Measurements from ENCODE around the gene CCNY.

The CCNY gene

GRCh38 chr10:35452171-35452570, 115.9 kb downstream of the CCNY start:
- peaks cover 2% of the 10 kb centered on the region for H3K9me3 Mint-ChIP-seq
- DNase-seq (ENCODE audit: low spot score in 2 of 2) (no peak), ATAC-seq (ENCODE audit: low read depth) (no peak)
- H3K27me3 Mint-ChIP-seq = no peaks in the 10 kb centered on the region
- no peak overlapping the region for H3K27ac Mint-ChIP-seq
- no peak overlapping the region for H3K4me3 Mint-ChIP-seq
- peaks cover 7% of the 10 kb centered on the region for H3K36me3 Mint-ChIP-seq
- H3K4me1 Mint-ChIP-seq = peaks cover 47% of the 10 kb centered on the region

- no peak for ATAC-seq (ENCODE audit: low read depth)
- no peak overlapping the region for H3K27ac Mint-ChIP-seq
- H3K9me3 Mint-ChIP-seq = peaks cover 2% of the 10 kb centered on the region
- H3K36me3 Mint-ChIP-seq = peaks cover 8% of the 10 kb centered on the region
- H3K4me1 Mint-ChIP-seq = peaks cover 46% of the 10 kb centered on the region
- no peak for DNase-seq (ENCODE audit: low spot score in 2 of 2)
- no peak overlapping the region for H3K4me3 Mint-ChIP-seq
- no peaks in the 10 kb centered on the region for H3K27me3 Mint-ChIP-seq
Observed at GRCh38 chr10:35452847-35453246, 116.5 kb downstream of the CCNY start.

GRCh38 chr10:35453855-35454532, 117.7 kb downstream of the CCNY start:
- Mint-ChIP-seq H3K9me3 (peaks cover under 1% of the 10 kb centered on the region), H3K4me1 (peaks cover 40% of the 10 kb centered on the region), H3K36me3 (peaks cover 8% of the 10 kb centered on the region), H3K27ac (no peak overlapping the region), H3K4me3 (no peak overlapping the region), H3K27me3 (no peaks in the 10 kb centered on the region)
- DNase-seq (ENCODE audit: low spot score in 2 of 2) = no peak
- ATAC-seq (ENCODE audit: low read depth) = no peak

GRCh38 chr10:35456153-35456720, 119.9 kb downstream of the CCNY start:
- Mint-ChIP-seq H3K4me3 (no peak overlapping the region), H3K36me3 (peaks cover 8% of the 10 kb centered on the region), H3K27me3 (no peaks in the 10 kb centered on the region), H3K9me3 (no peaks in the 10 kb centered on the region), H3K4me1 (peaks cover 37% of the 10 kb centered on the region), H3K27ac (peak overlapping the region; percentile 53)
- DNase-seq (ENCODE audit: low spot score in 2 of 2) (no peak), ATAC-seq (ENCODE audit: low read depth) (no peak)

- Mint-ChIP-seq H3K27me3 (no peaks in the 10 kb centered on the region), H3K9me3 (no peaks in the 10 kb centered on the region), H3K36me3 (peaks cover 8% of the 10 kb centered on the region), H3K4me3 (no peak overlapping the region), H3K27ac (no peak overlapping the region), H3K4me1 (peaks cover 36% of the 10 kb centered on the region)
- DNase-seq (ENCODE audit: low spot score in 2 of 2) (no peak), ATAC-seq (ENCODE audit: low read depth) (no peak)
Observed at GRCh38 chr10:35456784-35457183, 120.5 kb downstream of the CCNY start.

GRCh38 chr10:35458500-35459448, 122.5 kb downstream of the CCNY start:
- Mint-ChIP-seq H3K4me1 (peaks cover 52% of the 10 kb centered on the region), H3K9me3 (no peaks in the 10 kb centered on the region), H3K27ac (no peak overlapping the region), H3K27me3 (no peaks in the 10 kb centered on the region), H3K4me3 (no peak overlapping the region), H3K36me3 (peaks cover 8% of the 10 kb centered on the region)
- ATAC-seq (ENCODE audit: low read depth) = no peak
- DNase-seq (ENCODE audit: low spot score in 2 of 2) = no peak

GRCh38 chr10:35459449-35459847, 123.1 kb downstream of the CCNY start:
- no peak for ATAC-seq (ENCODE audit: low read depth)
- peaks cover 8% of the 10 kb centered on the region for H3K36me3 Mint-ChIP-seq
- no peak overlapping the region for H3K27ac Mint-ChIP-seq
- no peaks in the 10 kb centered on the region for H3K27me3 Mint-ChIP-seq
- no peak overlapping the region for H3K4me3 Mint-ChIP-seq
- peaks cover 49% of the 10 kb centered on the region for H3K4me1 Mint-ChIP-seq
- no peaks in the 10 kb centered on the region for H3K9me3 Mint-ChIP-seq
- DNase-seq (ENCODE audit: low spot score in 2 of 2) = no peak

- no peaks in the 10 kb centered on the region for H3K9me3 Mint-ChIP-seq
- DNase-seq (ENCODE audit: low spot score in 2 of 2) (no peak), ATAC-seq (ENCODE audit: low read depth) (no peak)
- H3K27ac Mint-ChIP-seq = peak overlapping the region; percentile 0
- peaks cover 5% of the 10 kb centered on the region for H3K36me3 Mint-ChIP-seq
- no peaks in the 10 kb centered on the region for H3K27me3 Mint-ChIP-seq
- H3K4me3 Mint-ChIP-seq = no peak overlapping the region
- peaks cover 45% of the 10 kb centered on the region for H3K4me1 Mint-ChIP-seq
Observed at GRCh38 chr10:35460852-35461460, 124.6 kb downstream of the CCNY start.

- Mint-ChIP-seq H3K36me3 (no peaks in the 10 kb centered on the region), H3K4me3 (no peak overlapping the region), H3K27ac (peak overlapping the region; percentile 5), H3K4me1 (peaks cover 39% of the 10 kb centered on the region), H3K27me3 (no peaks in the 10 kb centered on the region), H3K9me3 (no peaks in the 10 kb centered on the region)
- ATAC-seq (ENCODE audit: low read depth) (peak; percentile 42), DNase-seq (ENCODE audit: low spot score in 2 of 2) (no peak)
Observed at GRCh38 chr10:35462491-35462934, 126.2 kb downstream of the CCNY start.

- no peaks in the 10 kb centered on the region for H3K9me3 Mint-ChIP-seq
- H3K27me3 Mint-ChIP-seq = no peaks in the 10 kb centered on the region
- no peaks in the 10 kb centered on the region for H3K36me3 Mint-ChIP-seq
- no peak for DNase-seq (ENCODE audit: low spot score in 2 of 2)
- ATAC-seq (ENCODE audit: low read depth) = no peak
- H3K4me3 Mint-ChIP-seq = no peak overlapping the region
- peaks cover 39% of the 10 kb centered on the region for H3K4me1 Mint-ChIP-seq
- H3K27ac Mint-ChIP-seq = no peak overlapping the region
Observed at GRCh38 chr10:35463105-35463867, 127.0 kb downstream of the CCNY start.

GRCh38 chr10:35463878-35464277, 127.6 kb downstream of the CCNY start:
- DNase-seq (ENCODE audit: low spot score in 2 of 2) (no peak), ATAC-seq (ENCODE audit: low read depth) (no peak)
- peaks cover 36% of the 10 kb centered on the region for H3K4me1 Mint-ChIP-seq
- H3K9me3 Mint-ChIP-seq = no peaks in the 10 kb centered on the region
- H3K27ac Mint-ChIP-seq = no peak overlapping the region
- no peak overlapping the region for H3K4me3 Mint-ChIP-seq
- no peaks in the 10 kb centered on the region for H3K27me3 Mint-ChIP-seq
- H3K36me3 Mint-ChIP-seq = no peaks in the 10 kb centered on the region

- no peak overlapping the region for H3K4me3 Mint-ChIP-seq
- H3K4me1 Mint-ChIP-seq = peaks cover 36% of the 10 kb centered on the region
- no peak for DNase-seq (ENCODE audit: low spot score in 2 of 2)
- no peaks in the 10 kb centered on the region for H3K27me3 Mint-ChIP-seq
- H3K36me3 Mint-ChIP-seq = peaks cover 1% of the 10 kb centered on the region
- ATAC-seq (ENCODE audit: low read depth) = no peak
- H3K27ac Mint-ChIP-seq = no peak overlapping the region
- no peaks in the 10 kb centered on the region for H3K9me3 Mint-ChIP-seq
Observed at GRCh38 chr10:35464825-35465456, 128.6 kb downstream of the CCNY start.

- Mint-ChIP-seq H3K36me3 (peaks cover 3% of the 10 kb centered on the region), H3K27ac (no peak overlapping the region), H3K9me3 (no peaks in the 10 kb centered on the region), H3K27me3 (no peaks in the 10 kb centered on the region), H3K4me3 (no peak overlapping the region), H3K4me1 (peaks cover 36% of the 10 kb centered on the region)
- no peak for DNase-seq (ENCODE audit: low spot score in 2 of 2)
- ATAC-seq (ENCODE audit: low read depth) = no peak
Observed at GRCh38 chr10:35465673-35466072, 129.4 kb downstream of the CCNY start.

Measured in memory B cell (primary cell).